ENCODE measurements around the gene PHAF1. TPM values are rescaled to one million over a fixed set of nuclear protein-coding genes. Genes with fewer than 3 reads are reported as not detected.

PHAF1 gene
- total and polyA plus RNA-seq, 9 of the 15 experiments (the other 6 are each of a cell fraction or from before 2014, with no cell fraction given): 5.1 to 25.4 (median 13.8) TPM

DNA sequence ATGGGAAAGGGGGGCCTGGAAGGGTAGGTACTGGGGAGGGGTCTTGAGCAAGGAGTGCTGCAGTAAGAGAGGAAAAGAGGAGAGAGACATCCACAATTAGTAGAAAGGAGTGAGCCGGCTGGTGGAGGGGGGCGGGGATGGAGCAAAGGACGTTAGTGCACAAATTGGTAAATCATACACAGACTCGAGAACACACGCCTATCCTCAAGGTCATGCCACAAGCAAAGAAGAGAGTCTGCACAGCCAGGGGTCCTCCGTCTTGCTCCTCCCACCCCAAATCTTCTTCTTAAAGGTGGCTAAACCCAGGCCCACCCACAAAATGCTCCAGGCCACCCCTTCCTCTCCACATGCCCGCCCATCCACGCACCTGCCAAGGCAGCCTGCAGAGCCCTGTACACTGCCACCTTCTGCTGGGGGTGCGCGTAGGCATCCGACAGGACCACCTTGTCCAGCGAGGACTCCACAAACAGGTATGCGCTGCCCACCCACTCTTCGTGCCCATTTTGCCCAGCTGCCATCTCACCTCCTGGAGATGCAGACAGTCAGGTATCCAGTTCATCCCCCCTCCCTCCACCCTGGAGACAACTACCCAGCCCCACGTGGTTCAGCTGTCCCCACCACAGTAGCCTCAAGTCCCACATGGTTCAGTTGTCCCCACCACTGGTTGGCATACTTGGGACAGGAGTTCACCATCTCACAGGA lies 46.6 kb downstream of the PHAF1 start:
- BruUV-seq (replicated peaks): no TSS peak
- Histone ChIP-seq H3K27ac (ENCODE audit: extremely low read depth, low read depth, low read length) (no peak overlapping the region), H3K4me1 (replicated peaks in 1 of 2; ENCODE audit: control insufficient read depth in 2 of 2, insufficient read depth in 2 of 2, low read length in 2 of 2) (peaks cover 17 to 53% of the 10 kb centered on the region in 2 experiments), H3K4me2 (ENCODE audit: insufficient read depth, low read length) (no peak overlapping the region), H4K20me1 (replicated peaks; ENCODE audit: control insufficient read depth, insufficient read depth, low read length) (peaks cover 16% of the 10 kb centered on the region), H3K36me3 (ENCODE audit: control insufficient read depth, insufficient read depth, low read length) (no peaks in the 10 kb centered on the region; the same call in 2 of the 3 replicates), H2AFZ (ENCODE audit: low read depth, low read length) (no peak overlapping the region), H3K27me3 (ENCODE audit: control insufficient read depth in 2 of 2, insufficient read depth in 2 of 2, low read length in 2 of 2) (no peaks in the 10 kb centered on the region), H3K9ac (ENCODE audit: insufficient read depth in 1 of 2, low read depth in 2 of 2, low read length in 2 of 2) (no peak overlapping the region), H3K79me2 (ENCODE audit: control insufficient read depth, insufficient read depth, low read length) (peaks cover 23% of the 10 kb centered on the region), H3K9me1 (ENCODE audit: control insufficient read depth, insufficient read depth, low read length) (no peaks in the 10 kb centered on the region), H3K9me3 (replicated peaks; ENCODE audit: control insufficient read depth, insufficient read depth, low read depth, low read length) (no peaks in the 10 kb centered on the region), H3K4me3 (no peak overlapping the region)
- ChIA-PET CTCF (ENCODE audit: low intra/inter-chr PET ratio) (interaction anchor here (0.7 to 3.2 kb wide), 3 partner anchors 29 to 173 kb away, joined by 3 to 29 read pairs (median 3); no protein-coding TSS in a partner anchor), POLR2A (interaction anchor here (1.2 kb wide), 1 partner anchor 15 kb away, joined by 3 read pairs; no protein-coding TSS in a partner anchor)
- WGBS (ENCODE audit: insufficient coverage, low coverage, missing lambda C conversion rate): 70% methylated on average over 12 of the region's 15 CpGs
- in situ Hi-C loops (cut with MboI): loop anchor here (5.0 to 25.0 kb wide), 2 partner anchors 139 to 194 kb away; partner anchors contain the start of gene CES3
- intact Hi-C loops (cut with micrococcal nuclease): loop anchor here (5.0 kb wide), 1 partner anchor 179 kb away; no protein-coding TSS in a partner anchor
- no peak for ATAC-seq
- no peak for FAIRE-seq
- DNase-seq (ENCODE audit: extremely low read depth in 1 of 4, low spot score in 3 of 4): no peak
- TF ChIP-seq SUPT5H (IDR thresholded peaks at IDR 0.05) (no peak), HNRNPUL1 (IDR thresholded peaks at IDR 0.05; ENCODE audit: low read length) (no peak), ZNF3 (CRISPR knock-in tag; IDR thresholded peaks at IDR 0.05) (no peak), CREB5 (CRISPR knock-in tag; IDR thresholded peaks at IDR 0.05) (no peak), RAD51 (IDR thresholded peaks at IDR 0.05; ENCODE audit: borderline replicate concordance, low read depth) (no peak), IRF9 (tag; IDR thresholded peaks at IDR 0.05) (no peak)
- TF ChIP-seq, protein P1, sequence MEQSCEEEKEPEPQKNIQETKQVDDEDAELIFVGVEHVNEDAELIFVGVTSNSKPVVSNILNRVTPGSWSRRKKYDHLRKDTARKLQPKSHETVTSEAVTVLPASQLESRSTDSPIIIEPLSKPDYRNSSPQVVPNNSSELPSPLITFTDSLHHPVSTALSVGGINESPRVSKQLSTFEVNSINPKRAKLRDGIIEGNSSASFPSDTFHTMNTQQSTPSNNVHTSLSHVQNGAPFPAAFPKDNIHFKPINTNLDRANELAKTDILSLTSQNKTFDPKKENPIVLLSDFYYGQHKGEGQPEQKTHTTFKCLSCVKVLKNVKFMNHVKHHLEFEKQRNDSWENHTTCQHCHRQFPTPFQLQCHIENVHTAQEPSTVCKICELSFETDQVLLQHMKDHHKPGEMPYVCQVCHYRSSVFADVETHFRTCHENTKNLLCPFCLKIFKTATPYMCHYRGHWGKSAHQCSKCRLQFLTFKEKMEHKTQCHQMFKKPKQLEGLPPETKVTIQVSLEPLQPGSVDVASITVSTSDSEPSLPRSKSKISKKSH (CRISPR knock-in tag; IDR thresholded peaks at IDR 0.05): no peak

All from K562 (cell line).